ENCODE results near the gene CROCC. TPM values are rescaled to one million over a fixed set of nuclear protein-coding genes. Genes with fewer than 3 reads are reported as not detected.

Gene CROCC
- polyA plus RNA-seq, 1 of the 3 experiments (the other 2 are of a cell fraction): 39.1 TPM

DNA sequence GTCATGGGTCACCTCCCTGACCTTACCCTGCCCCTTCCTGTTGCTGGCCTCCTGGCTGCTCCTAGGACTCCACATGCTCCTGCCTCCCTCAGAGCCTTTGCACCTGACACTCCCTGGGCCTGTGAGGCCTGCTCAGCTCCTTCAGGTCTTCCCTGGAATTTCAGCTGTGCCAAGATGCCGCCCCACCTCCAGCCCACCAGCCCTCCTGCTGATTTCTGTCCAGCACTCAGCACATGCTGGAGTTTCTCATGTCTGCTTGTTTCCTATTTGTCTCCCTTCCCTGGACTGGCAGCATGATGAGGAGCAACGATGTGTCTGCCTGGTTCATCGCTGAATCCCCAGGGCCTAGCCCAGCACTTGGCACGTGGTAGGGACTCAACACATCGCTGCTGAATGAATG lies 55.6 kb downstream of the CROCC start:
- DNase-seq: no peak
- ChIA-PET CTCF (interaction anchor here (1.0 to 5.5 kb wide), 5 partner anchors 9 to 69 kb away, joined by 4 to 32 read pairs (median 5); no protein-coding TSS in a partner anchor), POLR2A (interaction anchor here (0.5 to 3.9 kb wide), 7 partner anchors 11 to 76 kb away, joined by 3 to 39 read pairs (median 7); partner anchors contain the start of gene SDHB)
- H3K27me3 ChIP-seq (ENCODE audit: insufficient read depth): no peaks in the 10 kb centered on the region
- no peak overlapping the region for H2AFZ ChIP-seq (ENCODE audit: low read depth)
- peaks cover 54% of the 10 kb centered on the region for H3K79me2 ChIP-seq (ENCODE audit: insufficient read depth)
- peaks cover 20 to 45% of the 10 kb centered on the region in 2 experiments; a peak in 2 of 4 replicates for H3K4me1 ChIP-seq (ENCODE audit: control insufficient read depth in 1 of 2, insufficient read depth in 2 of 2, low read depth in 1 of 2, low read length in 1 of 2)
- H4K20me1 ChIP-seq (ENCODE audit: insufficient read depth): peaks cover 44% of the 10 kb centered on the region
- H3K9me3 ChIP-seq: no peaks in the 10 kb centered on the region
- WGBS (ENCODE audit: low lambda C conversion rate): 100% methylated on average over 5 of the region's 5 CpGs
- no peak overlapping the region for H3K4me2 ChIP-seq
- H3K9me2 ChIP-seq: no peaks in the 10 kb centered on the region
- TF ChIP-seq EZH2phosphoT487 (IDR thresholded peaks at IDR 0.05; ENCODE audit: borderline replicate concordance, low read depth) (no peak), NRF1 (IDR thresholded peaks at IDR 0.05; ENCODE audit: low read depth, low read length) (no peak), TCF12 (IDR thresholded peaks at IDR 0.05) (no peak), TEAD4 (IDR thresholded peaks at IDR 0.05; ENCODE audit: borderline replicate concordance, insufficient read depth) (no peak), EP300 (IDR thresholded peaks at IDR 0.05; ENCODE audit: borderline replicate concordance in 1 of 2, low read depth in 1 of 2, low read length in 1 of 2) (no peak), RFX5 (IDR thresholded peaks at IDR 0.05; ENCODE audit: low read length) (no peak), RXRA (IDR thresholded peaks at IDR 0.05; ENCODE audit: borderline replicate concordance, low read depth) (no peak), JUND (IDR thresholded peaks at IDR 0.05) (no peak), SIN3A (IDR thresholded peaks at IDR 0.05; ENCODE audit: borderline replicate concordance, low read depth, low read length) (no peak), POLR2AphosphoS5 (IDR thresholded peaks at IDR 0.05; ENCODE audit: low read depth, low read length) (no peak), RCOR1 (IDR thresholded peaks at IDR 0.05; ENCODE audit: low read length) (no peak)
- TF ChIP-seq, protein P1, sequence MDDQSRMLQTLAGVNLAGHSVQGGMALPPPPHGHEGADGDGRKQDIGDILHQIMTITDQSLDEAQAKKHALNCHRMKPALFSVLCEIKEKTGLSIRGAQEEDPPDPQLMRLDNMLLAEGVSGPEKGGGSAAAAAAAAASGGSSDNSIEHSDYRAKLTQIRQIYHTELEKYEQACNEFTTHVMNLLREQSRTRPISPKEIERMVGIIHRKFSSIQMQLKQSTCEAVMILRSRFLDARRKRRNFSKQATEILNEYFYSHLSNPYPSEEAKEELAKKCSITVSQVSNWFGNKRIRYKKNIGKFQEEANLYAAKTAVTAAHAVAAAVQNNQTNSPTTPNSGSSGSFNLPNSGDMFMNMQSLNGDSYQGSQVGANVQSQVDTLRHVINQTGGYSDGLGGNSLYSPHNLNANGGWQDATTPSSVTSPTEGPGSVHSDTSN (IDR thresholded peaks at IDR 0.05): no peak
- TF ChIP-seq, protein P2, sequence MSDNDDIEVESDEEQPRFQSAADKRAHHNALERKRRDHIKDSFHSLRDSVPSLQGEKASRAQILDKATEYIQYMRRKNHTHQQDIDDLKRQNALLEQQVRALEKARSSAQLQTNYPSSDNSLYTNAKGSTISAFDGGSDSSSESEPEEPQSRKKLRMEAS (IDR thresholded peaks at IDR 0.05; ENCODE audit: low read depth): no peak
- peaks cover 8 to 18% of the 10 kb centered on the region in 2 experiments for H3K36me3 ChIP-seq (replicated peaks in 1 of 2; ENCODE audit: control insufficient read depth in 1 of 2, insufficient read depth in 2 of 2, low read length in 1 of 2)
- H3K9ac ChIP-seq: no peak overlapping the region
- H3K27ac ChIP-seq (ENCODE audit: low read depth in 2 of 2, low read length in 1 of 2): peak overlapping the region in 1 of 2 experiments; percentile 97; a peak in 3 of 4 replicates
- H3F3A ChIP-seq (replicated peaks; ENCODE audit: insufficient read depth): peaks cover 21% of the 10 kb centered on the region
- H3K4me3 ChIP-seq (ENCODE audit: low read depth in 2 of 2, low read length in 1 of 2): no peak overlapping the region

DNA sequence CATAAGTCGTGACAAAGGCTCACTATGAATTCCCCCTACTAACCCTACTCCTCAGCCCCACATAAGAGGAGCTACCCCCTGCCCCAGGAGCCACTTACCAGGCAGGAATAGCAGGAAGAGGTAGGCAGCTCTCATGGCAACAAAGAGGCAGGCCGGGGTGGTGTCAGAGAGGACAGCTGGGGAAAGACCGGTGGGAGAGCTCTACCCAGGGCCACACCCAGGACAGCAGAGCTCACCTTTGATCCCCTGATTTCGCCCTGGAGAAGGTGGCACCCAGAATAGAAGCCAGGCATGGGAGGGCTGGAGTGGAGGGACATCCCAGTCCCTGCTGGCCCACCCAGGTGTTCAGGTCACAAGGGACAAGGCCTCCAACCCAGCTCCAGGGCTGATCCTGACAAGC lies 56.4 kb downstream of the CROCC start:
- Histone ChIP-seq H3K9me2 (no peaks in the 10 kb centered on the region), H3K27me3 (ENCODE audit: insufficient read depth) (no peaks in the 10 kb centered on the region), H2AFZ (ENCODE audit: low read depth) (no peak overlapping the region), H3K4me2 (peak overlapping the region; percentile 94), H3K4me3 (ENCODE audit: low read depth in 2 of 2, low read length in 1 of 2) (peak overlapping the region; percentile 62 to 76; a peak in 3 of 4 replicates), H4K20me1 (ENCODE audit: insufficient read depth) (peaks cover 40% of the 10 kb centered on the region), H3K9ac (peak overlapping the region; percentile 94; the same call in 1 of the 2 replicates), H3K36me3 (replicated peaks in 1 of 2; ENCODE audit: control insufficient read depth in 1 of 2, insufficient read depth in 2 of 2, low read length in 1 of 2) (peaks cover 8 to 16% of the 10 kb centered on the region in 2 experiments), H3K27ac (ENCODE audit: low read depth in 2 of 2, low read length in 1 of 2) (peak overlapping the region; percentile 87 to 97), H3K79me2 (ENCODE audit: insufficient read depth) (peaks cover 54% of the 10 kb centered on the region), H3K4me1 (ENCODE audit: control insufficient read depth in 1 of 2, insufficient read depth in 2 of 2, low read depth in 1 of 2, low read length in 1 of 2) (peaks cover 21 to 45% of the 10 kb centered on the region in 2 experiments; a peak in 2 of 4 replicates), H3F3A (replicated peaks; ENCODE audit: insufficient read depth) (peaks cover 16% of the 10 kb centered on the region), H3K9me3 (no peaks in the 10 kb centered on the region)
- POLR2A ChIA-PET: interaction anchor here (0.5 to 3.9 kb wide), 13 partner anchors 8 to 76 kb away, joined by 3 to 39 read pairs (median 4); partner anchors contain the start of gene SDHB
- DNase-seq: no peak
- CTCF ChIA-PET: interaction anchor here (1.1 to 5.5 kb wide), 6 partner anchors 11 to 68 kb away, joined by 3 to 32 read pairs (median 10); no protein-coding TSS in a partner anchor
- 93% methylated on average over 2 of the region's 4 CpGs for WGBS (ENCODE audit: low lambda C conversion rate)
- no peak for TF ChIP-seq FOXJ3 (CRISPR knock-in tag; IDR thresholded peaks at IDR 0.05)
- TF ChIP-seq TEAD4 (IDR thresholded peaks at IDR 0.05; ENCODE audit: borderline replicate concordance, insufficient read depth): no peak
- TF ChIP-seq ELF1 (IDR thresholded peaks at IDR 0.05): no peak
- no peak for TF ChIP-seq CHD2 (IDR thresholded peaks at IDR 0.05; ENCODE audit: low read length, partially characterized antibody)
- no peak for TF ChIP-seq YY1 (IDR thresholded peaks at IDR 0.05; ENCODE audit: low read depth)
- TF ChIP-seq, protein P3, sequence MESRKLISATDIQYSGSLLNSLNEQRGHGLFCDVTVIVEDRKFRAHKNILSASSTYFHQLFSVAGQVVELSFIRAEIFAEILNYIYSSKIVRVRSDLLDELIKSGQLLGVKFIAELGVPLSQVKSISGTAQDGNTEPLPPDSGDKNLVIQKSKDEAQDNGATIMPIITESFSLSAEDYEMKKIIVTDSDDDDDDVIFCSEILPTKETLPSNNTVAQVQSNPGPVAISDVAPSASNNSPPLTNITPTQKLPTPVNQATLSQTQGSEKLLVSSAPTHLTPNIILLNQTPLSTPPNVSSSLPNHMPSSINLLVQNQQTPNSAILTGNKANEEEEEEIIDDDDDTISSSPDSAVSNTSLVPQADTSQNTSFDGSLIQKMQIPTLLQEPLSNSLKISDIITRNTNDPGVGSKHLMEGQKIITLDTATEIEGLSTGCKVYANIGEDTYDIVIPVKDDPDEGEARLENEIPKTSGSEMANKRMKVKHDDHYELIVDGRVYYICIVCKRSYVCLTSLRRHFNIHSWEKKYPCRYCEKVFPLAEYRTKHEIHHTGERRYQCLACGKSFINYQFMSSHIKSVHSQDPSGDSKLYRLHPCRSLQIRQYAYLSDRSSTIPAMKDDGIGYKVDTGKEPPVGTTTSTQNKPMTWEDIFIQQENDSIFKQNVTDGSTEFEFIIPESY (IDR thresholded peaks at IDR 0.05; ENCODE audit: borderline replicate concordance, low read depth): no peak
- TF ChIP-seq, protein P4, sequence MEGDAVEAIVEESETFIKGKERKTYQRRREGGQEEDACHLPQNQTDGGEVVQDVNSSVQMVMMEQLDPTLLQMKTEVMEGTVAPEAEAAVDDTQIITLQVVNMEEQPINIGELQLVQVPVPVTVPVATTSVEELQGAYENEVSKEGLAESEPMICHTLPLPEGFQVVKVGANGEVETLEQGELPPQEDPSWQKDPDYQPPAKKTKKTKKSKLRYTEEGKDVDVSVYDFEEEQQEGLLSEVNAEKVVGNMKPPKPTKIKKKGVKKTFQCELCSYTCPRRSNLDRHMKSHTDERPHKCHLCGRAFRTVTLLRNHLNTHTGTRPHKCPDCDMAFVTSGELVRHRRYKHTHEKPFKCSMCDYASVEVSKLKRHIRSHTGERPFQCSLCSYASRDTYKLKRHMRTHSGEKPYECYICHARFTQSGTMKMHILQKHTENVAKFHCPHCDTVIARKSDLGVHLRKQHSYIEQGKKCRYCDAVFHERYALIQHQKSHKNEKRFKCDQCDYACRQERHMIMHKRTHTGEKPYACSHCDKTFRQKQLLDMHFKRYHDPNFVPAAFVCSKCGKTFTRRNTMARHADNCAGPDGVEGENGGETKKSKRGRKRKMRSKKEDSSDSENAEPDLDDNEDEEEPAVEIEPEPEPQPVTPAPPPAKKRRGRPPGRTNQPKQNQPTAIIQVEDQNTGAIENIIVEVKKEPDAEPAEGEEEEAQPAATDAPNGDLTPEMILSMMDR (IDR thresholded peaks at IDR 0.05): no peak
- TF ChIP-seq EP300 (IDR thresholded peaks at IDR 0.05; ENCODE audit: borderline replicate concordance in 1 of 2, low read depth in 1 of 2, low read length in 1 of 2): no peak
- TF ChIP-seq TCF12 (IDR thresholded peaks at IDR 0.05): no peak
- no peak for TF ChIP-seq GATA2 (CRISPR knock-in tag; IDR thresholded peaks at IDR 0.05)
- TF ChIP-seq RFX5 (IDR thresholded peaks at IDR 0.05; ENCODE audit: low read length): no peak
- no peak for TF ChIP-seq NFIC (IDR thresholded peaks at IDR 0.05; ENCODE audit: borderline replicate concordance)
- no peak for TF ChIP-seq FOSL2 (IDR thresholded peaks at IDR 0.05; ENCODE audit: borderline replicate concordance, low read depth)
